ENCODE measurements around the gene SYNCRIP.

- TF ChIP-seq, protein P1, sequence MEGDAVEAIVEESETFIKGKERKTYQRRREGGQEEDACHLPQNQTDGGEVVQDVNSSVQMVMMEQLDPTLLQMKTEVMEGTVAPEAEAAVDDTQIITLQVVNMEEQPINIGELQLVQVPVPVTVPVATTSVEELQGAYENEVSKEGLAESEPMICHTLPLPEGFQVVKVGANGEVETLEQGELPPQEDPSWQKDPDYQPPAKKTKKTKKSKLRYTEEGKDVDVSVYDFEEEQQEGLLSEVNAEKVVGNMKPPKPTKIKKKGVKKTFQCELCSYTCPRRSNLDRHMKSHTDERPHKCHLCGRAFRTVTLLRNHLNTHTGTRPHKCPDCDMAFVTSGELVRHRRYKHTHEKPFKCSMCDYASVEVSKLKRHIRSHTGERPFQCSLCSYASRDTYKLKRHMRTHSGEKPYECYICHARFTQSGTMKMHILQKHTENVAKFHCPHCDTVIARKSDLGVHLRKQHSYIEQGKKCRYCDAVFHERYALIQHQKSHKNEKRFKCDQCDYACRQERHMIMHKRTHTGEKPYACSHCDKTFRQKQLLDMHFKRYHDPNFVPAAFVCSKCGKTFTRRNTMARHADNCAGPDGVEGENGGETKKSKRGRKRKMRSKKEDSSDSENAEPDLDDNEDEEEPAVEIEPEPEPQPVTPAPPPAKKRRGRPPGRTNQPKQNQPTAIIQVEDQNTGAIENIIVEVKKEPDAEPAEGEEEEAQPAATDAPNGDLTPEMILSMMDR (IDR thresholded peaks at IDR 0.05), result no peak
- TF ChIP-seq POLR2A (IDR thresholded peaks at IDR 0.05), result no peak
Observed at GRCh38 chr6:85628353-85628752, 14.3 kb downstream of the SYNCRIP start.
